Measurements from ENCODE around the gene CTNNBIP1.

DNA sequence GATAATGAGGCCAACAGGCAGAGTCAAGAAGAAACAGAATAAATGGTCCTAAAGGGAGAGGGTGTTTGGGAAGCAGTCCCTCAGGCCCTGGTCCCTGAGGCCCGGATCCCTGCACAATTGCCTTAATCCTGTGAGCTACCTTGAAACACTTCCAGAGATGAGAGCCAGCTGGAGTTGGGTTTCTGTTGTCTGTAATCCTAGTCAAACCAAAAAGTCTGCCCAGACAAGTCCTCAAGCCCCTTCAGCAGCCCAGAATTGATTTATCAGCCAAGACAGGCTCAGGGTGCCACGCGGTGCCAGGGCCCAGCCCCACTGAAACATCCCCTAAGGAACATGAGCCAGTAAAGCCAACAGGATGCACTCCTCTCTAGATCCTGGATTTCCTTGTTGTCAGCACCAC, 69.9 kb downstream of the CTNNBIP1 start:
- no peak for TF ChIP-seq ZNF8 (CRISPR knock-in tag; IDR thresholded peaks at IDR 0.05)
- no peak for TF ChIP-seq ARNTL (CRISPR knock-in tag; IDR thresholded peaks at IDR 0.05; ENCODE audit: borderline replicate concordance, low read depth)
- TF ChIP-seq, protein P1, sequence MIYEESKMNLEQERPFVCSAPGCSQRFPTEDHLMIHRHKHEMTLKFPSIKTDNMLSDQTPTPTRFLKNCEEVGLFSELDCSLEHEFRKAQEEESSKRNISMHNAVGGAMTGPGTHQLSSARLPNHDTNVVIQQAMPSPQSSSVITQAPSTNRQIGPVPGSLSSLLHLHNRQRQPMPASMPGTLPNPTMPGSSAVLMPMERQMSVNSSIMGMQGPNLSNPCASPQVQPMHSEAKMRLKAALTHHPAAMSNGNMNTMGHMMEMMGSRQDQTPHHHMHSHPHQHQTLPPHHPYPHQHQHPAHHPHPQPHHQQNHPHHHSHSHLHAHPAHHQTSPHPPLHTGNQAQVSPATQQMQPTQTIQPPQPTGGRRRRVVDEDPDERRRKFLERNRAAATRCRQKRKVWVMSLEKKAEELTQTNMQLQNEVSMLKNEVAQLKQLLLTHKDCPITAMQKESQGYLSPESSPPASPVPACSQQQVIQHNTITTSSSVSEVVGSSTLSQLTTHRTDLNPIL (CRISPR knock-in tag; IDR thresholded peaks at IDR 0.05; ENCODE audit: low read depth) = no peak
- no peak for TF ChIP-seq CSDC2 (CRISPR knock-in tag; IDR thresholded peaks at IDR 0.05)
- TF ChIP-seq, protein P2, sequence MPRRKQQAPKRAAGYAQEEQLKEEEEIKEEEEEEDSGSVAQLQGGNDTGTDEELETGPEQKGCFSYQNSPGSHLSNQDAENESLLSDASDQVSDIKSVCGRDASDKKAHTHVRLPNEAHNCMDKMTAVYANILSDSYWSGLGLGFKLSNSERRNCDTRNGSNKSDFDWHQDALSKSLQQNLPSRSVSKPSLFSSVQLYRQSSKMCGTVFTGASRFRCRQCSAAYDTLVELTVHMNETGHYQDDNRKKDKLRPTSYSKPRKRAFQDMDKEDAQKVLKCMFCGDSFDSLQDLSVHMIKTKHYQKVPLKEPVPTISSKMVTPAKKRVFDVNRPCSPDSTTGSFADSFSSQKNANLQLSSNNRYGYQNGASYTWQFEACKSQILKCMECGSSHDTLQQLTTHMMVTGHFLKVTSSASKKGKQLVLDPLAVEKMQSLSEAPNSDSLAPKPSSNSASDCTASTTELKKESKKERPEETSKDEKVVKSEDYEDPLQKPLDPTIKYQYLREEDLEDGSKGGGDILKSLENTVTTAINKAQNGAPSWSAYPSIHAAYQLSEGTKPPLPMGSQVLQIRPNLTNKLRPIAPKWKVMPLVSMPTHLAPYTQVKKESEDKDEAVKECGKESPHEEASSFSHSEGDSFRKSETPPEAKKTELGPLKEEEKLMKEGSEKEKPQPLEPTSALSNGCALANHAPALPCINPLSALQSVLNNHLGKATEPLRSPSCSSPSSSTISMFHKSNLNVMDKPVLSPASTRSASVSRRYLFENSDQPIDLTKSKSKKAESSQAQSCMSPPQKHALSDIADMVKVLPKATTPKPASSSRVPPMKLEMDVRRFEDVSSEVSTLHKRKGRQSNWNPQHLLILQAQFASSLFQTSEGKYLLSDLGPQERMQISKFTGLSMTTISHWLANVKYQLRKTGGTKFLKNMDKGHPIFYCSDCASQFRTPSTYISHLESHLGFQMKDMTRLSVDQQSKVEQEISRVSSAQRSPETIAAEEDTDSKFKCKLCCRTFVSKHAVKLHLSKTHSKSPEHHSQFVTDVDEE (CRISPR knock-in tag; IDR thresholded peaks at IDR 0.05) = no peak
- no peak for TF ChIP-seq ZNF565 (CRISPR knock-in tag; conservative IDR thresholded peaks at IDR 0.05; ENCODE audit: low read depth)
- no peak for TF ChIP-seq ZFP30 (CRISPR knock-in tag; IDR thresholded peaks at IDR 0.05)
- no peak for TF ChIP-seq OSR1 (CRISPR knock-in tag; IDR thresholded peaks at IDR 0.05)
- TF ChIP-seq RARB (CRISPR knock-in tag; IDR thresholded peaks at IDR 0.05) = no peak
- no peak for TF ChIP-seq TOX (CRISPR knock-in tag; IDR thresholded peaks at IDR 0.05; ENCODE audit: borderline replicate concordance)
- TF ChIP-seq, protein P3, sequence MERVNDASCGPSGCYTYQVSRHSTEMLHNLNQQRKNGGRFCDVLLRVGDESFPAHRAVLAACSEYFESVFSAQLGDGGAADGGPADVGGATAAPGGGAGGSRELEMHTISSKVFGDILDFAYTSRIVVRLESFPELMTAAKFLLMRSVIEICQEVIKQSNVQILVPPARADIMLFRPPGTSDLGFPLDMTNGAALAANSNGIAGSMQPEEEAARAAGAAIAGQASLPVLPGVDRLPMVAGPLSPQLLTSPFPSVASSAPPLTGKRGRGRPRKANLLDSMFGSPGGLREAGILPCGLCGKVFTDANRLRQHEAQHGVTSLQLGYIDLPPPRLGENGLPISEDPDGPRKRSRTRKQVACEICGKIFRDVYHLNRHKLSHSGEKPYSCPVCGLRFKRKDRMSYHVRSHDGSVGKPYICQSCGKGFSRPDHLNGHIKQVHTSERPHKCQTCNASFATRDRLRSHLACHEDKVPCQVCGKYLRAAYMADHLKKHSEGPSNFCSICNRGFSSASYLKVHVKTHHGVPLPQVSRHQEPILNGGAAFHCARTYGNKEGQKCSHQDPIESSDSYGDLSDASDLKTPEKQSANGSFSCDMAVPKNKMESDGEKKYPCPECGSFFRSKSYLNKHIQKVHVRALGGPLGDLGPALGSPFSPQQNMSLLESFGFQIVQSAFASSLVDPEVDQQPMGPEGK (CRISPR knock-in tag; IDR thresholded peaks at IDR 0.05; ENCODE audit: borderline replicate concordance) = no peak
- no peak for TF ChIP-seq ZFP3 (CRISPR knock-in tag; IDR thresholded peaks at IDR 0.05)
